Measurements from ENCODE around the gene SH3BP2. TPM values are rescaled to one million over a fixed set of nuclear protein-coding genes. Genes with fewer than 3 reads are reported as not detected.

Gene SH3BP2, protein sequence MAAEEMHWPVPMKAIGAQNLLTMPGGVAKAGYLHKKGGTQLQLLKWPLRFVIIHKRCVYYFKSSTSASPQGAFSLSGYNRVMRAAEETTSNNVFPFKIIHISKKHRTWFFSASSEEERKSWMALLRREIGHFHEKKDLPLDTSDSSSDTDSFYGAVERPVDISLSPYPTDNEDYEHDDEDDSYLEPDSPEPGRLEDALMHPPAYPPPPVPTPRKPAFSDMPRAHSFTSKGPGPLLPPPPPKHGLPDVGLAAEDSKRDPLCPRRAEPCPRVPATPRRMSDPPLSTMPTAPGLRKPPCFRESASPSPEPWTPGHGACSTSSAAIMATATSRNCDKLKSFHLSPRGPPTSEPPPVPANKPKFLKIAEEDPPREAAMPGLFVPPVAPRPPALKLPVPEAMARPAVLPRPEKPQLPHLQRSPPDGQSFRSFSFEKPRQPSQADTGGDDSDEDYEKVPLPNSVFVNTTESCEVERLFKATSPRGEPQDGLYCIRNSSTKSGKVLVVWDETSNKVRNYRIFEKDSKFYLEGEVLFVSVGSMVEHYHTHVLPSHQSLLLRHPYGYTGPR
- total RNA-seq, result 72.9 to 79.0 TPM (median 76.7 TPM) in 3 replicates

DNA sequence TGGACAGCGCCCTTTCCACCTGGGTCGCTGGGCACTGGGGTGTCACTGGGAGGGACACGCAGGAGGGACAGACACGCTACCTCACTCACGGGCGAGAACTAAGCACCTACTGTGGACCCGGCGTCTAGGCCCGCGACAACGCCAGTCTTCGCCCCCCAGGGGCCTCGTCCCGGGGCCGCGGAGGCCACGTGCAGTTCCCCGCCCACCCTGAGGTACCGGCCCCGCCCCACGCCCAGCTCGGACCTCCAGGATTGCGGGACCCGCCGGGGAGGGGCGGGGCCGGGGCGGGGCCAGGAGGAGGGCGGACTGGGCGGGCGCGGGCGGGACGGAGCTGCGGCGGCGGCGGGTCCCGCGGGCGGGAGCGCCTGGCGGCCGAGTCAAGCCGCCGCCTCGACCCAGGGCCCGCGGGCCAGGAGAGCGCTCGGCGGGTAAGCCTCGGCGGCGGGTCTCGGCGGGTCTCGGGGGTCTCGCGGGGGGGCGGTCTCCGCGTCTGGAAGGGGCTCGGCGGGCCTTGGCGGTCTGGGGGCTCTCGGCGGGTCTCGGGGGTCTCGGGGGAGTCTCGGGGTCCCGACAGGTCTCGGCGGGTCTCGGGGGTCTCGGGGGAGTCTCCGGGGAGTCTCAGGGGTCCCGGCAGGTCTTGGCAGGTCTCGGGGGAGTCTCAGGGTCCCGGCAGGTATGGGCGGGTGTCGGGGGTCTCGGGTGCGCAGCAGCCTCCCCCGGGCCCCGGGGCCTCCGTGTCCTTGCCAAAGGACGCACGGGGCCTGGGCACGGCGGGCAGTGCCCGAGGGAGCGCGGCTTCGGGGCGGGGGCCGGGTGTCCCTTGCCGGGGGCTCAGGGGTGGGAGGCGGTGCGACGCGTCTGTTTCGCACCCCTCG is at the start of gene SH3BP2:
Gene SH3BP2 (plus strand): TSS at position 375 of the 875 bp plus-strand sequence. CDS start 27,533 bp downstream, outside the sequence.
- DNase-seq (ENCODE audit: low spot score in 2 of 2, unreplicated experiment in 2 of 2), result peak; percentile 65 to 69
- Mint-ChIP-seq H3K4me3 (peak within 1 kb of the TSS; percentile 71), H3K4me1 (peaks cover 20% of the 10 kb centered on the region), H3K36me3 (no peaks in the 10 kb centered on the region), H3K9me3 (no peaks in the 10 kb centered on the region), H3K27me3 (ENCODE audit: low read depth) (peaks cover 6% of the 10 kb centered on the region), H3K27ac (no peak within 1 kb of the TSS)
- TF ChIP-seq, protein P1, sequence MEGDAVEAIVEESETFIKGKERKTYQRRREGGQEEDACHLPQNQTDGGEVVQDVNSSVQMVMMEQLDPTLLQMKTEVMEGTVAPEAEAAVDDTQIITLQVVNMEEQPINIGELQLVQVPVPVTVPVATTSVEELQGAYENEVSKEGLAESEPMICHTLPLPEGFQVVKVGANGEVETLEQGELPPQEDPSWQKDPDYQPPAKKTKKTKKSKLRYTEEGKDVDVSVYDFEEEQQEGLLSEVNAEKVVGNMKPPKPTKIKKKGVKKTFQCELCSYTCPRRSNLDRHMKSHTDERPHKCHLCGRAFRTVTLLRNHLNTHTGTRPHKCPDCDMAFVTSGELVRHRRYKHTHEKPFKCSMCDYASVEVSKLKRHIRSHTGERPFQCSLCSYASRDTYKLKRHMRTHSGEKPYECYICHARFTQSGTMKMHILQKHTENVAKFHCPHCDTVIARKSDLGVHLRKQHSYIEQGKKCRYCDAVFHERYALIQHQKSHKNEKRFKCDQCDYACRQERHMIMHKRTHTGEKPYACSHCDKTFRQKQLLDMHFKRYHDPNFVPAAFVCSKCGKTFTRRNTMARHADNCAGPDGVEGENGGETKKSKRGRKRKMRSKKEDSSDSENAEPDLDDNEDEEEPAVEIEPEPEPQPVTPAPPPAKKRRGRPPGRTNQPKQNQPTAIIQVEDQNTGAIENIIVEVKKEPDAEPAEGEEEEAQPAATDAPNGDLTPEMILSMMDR (IDR thresholded peaks at IDR 0.05; ENCODE audit: unreplicated experiment), result no peak

DNA sequence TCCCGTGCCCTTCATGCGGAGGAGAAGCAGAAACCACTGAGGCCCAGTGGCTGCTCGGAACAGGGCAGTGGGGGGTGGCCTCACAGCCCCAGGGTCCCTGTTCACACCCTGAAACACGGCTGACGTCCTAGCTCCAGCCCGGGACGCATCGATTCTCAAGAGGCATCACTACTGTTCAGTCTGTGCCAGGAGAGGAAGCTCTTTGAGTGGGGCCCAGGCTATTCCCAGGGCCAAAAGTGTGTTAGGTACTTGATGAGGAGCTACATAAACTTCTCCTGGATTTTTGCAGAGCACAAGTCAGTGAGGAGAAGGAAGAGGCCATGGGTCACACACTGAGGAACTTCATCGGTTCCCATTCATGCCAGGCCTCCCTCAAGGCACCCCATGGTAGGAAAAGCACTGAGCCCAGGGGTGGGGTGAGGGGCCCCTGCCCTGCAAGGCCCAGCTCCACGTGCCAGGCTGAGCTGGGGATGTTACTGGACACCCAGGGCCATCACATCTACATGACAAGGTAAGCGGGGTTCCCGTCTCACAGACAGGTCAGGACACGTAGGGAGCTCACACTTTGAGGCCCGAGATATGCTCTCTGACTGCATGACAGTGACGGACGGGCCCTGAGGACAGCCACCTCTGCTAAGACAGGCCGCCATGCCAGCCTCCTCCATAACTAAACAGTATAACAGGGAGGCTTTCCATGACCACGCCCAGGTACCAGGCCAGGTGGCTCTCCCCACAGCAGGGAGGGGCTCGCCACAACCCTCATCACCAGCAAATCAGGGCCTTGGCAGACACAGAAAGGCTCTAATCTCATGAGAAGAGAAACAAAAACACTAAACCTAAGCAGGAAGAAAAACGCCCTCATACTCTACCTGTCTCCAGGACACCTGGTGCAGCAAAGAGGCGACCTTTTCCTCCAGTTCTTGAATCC is 49.1 kb upstream of the SH3BP2 start:
- no peak overlapping the region for H3K27ac Mint-ChIP-seq

DNA sequence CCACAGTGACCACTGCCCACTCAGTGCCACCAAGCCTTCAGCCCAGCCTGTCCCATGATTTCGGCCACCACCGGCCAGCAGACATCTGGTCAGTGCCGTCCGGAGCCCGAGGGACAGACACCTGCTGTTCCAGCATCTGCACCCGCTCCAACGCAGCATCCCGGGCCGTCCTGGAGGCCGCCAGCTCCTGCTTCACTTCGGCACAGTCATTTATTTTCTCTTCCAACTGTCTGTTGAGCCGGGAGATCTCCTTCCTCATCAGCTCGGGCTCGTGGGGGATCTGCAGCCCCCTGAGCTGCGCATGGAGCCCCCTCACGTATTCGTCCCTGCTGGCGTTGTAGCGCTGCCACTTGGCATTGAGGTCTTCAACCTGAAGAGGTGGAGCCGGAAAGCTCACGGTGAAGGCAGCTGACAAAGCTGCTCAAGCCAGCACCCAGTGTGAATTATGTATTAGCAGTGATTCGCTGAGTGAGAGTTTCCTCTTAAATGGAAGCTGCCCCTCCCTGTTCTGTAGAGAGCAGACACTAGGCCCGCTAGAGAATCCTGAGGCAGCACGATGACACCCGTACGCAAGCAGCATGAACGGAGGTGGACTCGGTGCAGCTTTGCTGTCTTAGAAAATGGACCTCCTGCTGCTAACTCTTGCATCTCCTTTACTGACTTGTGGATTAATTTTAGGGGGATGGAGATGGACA is 48.2 kb upstream of the SH3BP2 start:
- no peak for DNase-seq (ENCODE audit: low spot score in 2 of 2, unreplicated experiment in 2 of 2)
- H3K9me3 Mint-ChIP-seq, result no peaks in the 10 kb centered on the region
- H3K27me3 Mint-ChIP-seq (ENCODE audit: low read depth), result no peaks in the 10 kb centered on the region
- TF ChIP-seq, protein P1 (IDR thresholded peaks at IDR 0.05; ENCODE audit: unreplicated experiment), result no peak
- H3K4me1 Mint-ChIP-seq, result peaks cover 2% of the 10 kb centered on the region
- no peak overlapping the region for H3K27ac Mint-ChIP-seq
- H3K4me3 Mint-ChIP-seq, result no peak overlapping the region
- peaks cover 24% of the 10 kb centered on the region for H3K36me3 Mint-ChIP-seq

More for the DNA sequence above, 49.1 kb upstream of the SH3BP2 start:
- TF ChIP-seq, protein P1 (IDR thresholded peaks at IDR 0.05; ENCODE audit: unreplicated experiment), result no peak
- DNase-seq (ENCODE audit: low spot score in 2 of 2, unreplicated experiment in 2 of 2), result no peak
- peaks cover 24% of the 10 kb centered on the region for H3K36me3 Mint-ChIP-seq
- H3K4me3 Mint-ChIP-seq, result no peak overlapping the region
- no peaks in the 10 kb centered on the region for H3K9me3 Mint-ChIP-seq
- no peaks in the 10 kb centered on the region for H3K27me3 Mint-ChIP-seq (ENCODE audit: low read depth)
- H3K4me1 Mint-ChIP-seq, result peaks cover 2% of the 10 kb centered on the region

DNA sequence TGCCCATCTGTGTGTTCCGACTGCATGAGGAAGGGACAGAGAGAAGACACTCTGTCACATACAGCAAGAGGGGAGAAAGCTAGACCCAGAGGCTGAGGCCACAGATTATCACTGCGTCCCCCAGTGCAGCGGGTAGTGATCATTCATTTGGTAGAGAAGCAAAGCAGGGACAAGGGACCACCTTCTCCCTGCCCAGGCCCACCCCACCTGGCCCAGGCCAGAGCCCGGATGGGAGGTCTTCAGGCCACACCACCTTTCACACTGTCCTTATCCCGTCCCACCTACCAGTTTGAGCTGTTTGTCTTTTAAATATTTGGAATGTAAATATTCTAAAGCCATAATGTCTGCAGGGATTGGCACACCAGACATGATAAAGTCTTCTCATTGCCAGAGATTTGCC is 47.4 kb upstream of the SH3BP2 start:
- TF ChIP-seq, protein P1 (IDR thresholded peaks at IDR 0.05; ENCODE audit: unreplicated experiment), result no peak
- Mint-ChIP-seq H3K4me1 (peaks cover 2% of the 10 kb centered on the region), H3K36me3 (peaks cover 19% of the 10 kb centered on the region), H3K27ac (peak overlapping the region; percentile 12), H3K4me3 (no peak overlapping the region), H3K27me3 (ENCODE audit: low read depth) (no peaks in the 10 kb centered on the region), H3K9me3 (no peaks in the 10 kb centered on the region)
- no peak for DNase-seq (ENCODE audit: low spot score in 2 of 2, unreplicated experiment in 2 of 2)

All from mesothelial cell of epicardium (in vitro differentiated cells).